H54 (cell line): ENCODE measurements around the gene PKD2L2.
"Not testable (repeated sequence)": the region's sequence is repeated elsewhere in the genome, so short reads cannot be mapped to it uniquely, and the experiment has no call there.

Source experiments
- DNase-seq: peaks from one replicate; pipeline ENCODE4 v3.0.0; 2011; ENCODE audit warnings: low spot score, mixed read lengths; ENCODE audit not compliant: insufficient read length
- FAIRE-seq: peaks from 3 replicates; lab custom pipeline; 2011; peaks lifted over from hg19 to GRCh38; lab: Jason Lieb, UNC
- POLR2A ChIP-seq: IDR thresholded peaks from 2 replicates; pipeline ENCODE4 v1.6.1; 2011; ENCODE audit warnings: low read depth, mild to moderate bottlenecking, low read length

PKD2L2 gene

DNA sequence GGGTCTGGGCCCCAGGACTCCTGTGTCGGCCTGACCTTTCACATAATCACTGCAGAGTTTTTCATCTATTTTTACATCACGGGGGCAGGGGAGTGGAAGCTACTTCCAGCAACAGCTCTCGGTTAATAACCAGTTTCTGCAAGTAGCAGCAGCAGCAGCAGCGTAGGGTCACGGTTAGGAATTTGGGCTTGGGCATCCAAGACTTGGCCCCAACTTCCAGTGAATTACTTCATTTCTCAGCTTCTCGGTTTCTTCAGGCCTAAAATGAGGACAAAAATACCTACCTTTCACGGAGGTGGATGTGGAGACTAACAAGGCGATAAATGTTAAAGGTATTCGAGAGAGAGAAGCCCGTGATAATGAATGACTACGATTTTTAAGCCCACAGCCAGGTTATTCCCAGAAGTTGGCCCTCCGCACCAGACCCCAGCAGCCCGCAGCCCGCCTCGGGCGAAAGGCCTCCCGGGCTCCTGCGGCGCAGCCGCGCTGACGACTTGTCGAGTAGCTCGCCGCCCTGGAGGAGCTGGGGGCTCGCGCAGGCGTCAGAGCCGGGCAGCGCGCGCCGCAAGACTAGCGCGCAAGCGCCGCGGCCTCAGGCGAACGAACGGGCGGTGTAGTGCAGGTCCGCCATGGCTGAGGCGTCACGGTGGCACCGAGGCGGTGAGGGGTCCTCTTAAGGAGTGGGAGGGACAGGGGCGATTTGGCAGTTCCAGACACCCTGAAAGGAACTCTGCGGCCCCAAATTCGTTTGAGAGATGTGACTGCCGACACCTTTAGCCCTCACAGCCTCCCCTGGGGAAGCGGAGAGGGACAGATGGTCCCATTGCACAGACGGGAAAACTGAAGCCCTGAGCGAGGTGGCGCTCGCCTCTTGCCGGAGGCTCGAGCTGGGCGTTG lies at the start of gene PKD2L2:
PKD2L2 (plus strand) TSS at position 595 of the 897 bp plus-strand sequence; CDS start at position 630, 35 bp downstream.
- peak; percentile 67 for DNase-seq
- peak; percentile 36 for FAIRE-seq
- TF ChIP-seq POLR2A = peak; percentile 88

DNA sequence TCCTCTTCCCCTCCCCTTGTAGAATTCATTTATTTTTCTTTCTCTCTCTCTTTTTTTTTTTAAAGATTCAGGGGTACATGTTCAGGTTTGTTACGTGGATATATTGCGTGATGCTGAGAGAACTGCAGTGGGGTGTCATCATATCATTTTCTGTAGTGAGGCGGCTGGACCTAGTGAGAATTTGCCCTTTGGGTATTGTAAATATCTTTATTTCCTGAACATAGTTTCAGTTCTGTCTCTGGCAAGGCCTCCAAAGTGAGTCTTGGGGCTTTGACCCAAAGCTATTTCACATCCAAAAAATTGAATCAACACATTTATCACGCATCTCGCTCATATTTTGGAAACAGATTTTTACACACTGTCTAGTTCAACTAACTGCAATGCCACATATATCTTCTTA lies 47.0 kb upstream of the PKD2L2 start:
- TF ChIP-seq POLR2A = no peak
- DNase-seq (no peak), FAIRE-seq (no peak)

DNA sequence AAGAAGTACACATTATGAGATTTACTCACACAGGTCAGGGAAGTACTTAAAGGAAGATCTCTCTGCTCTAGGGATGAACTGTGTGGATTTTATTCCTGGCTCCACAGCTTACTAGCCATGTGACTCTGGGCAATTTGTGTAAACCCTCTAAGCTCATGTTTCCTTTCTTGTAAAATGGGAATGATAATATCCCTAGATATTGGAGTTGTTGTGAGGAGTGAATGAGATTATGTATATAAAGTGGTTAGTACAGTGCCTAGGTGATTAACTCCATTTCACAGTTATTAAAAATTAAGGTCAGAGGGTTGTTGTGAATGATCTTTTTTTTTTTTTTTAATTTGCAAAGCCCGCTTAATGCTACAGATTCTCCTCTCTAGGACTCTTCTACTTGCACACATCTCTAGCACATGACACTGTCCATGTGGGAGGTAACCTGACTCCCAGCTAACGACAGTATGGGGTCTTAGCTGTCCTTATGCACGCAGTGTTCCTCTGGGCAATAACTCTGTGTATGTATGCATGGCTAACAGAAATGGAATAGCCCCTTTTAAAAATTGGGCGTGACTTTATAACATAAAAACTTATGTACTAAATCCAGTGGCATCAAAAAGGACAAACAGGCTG lies 45.5 kb upstream of the PKD2L2 start:
- no peak for DNase-seq
- no peak for TF ChIP-seq POLR2A
- FAIRE-seq = no peak

DNA sequence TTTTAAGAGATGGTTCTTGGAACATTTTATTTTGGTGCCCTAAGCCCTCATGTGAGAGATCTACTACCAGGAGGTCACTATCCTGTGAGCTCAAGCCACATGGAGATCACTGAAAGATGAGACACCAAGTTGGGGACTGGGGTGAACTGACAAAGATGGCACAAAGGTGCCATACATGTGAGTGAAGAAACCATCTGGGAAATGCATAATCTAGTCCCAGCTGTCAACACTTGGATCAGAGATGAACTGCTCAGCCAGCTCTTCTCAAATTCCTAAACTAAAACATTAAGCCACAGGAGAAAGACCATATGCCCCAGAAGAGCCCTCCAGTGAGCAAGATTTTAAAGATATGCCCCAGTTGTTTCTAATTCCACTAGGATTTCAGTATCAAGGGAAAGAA lies 43.8 kb upstream of the PKD2L2 start:
- no peak for FAIRE-seq
- no peak for DNase-seq
- no peak for TF ChIP-seq POLR2A

DNA sequence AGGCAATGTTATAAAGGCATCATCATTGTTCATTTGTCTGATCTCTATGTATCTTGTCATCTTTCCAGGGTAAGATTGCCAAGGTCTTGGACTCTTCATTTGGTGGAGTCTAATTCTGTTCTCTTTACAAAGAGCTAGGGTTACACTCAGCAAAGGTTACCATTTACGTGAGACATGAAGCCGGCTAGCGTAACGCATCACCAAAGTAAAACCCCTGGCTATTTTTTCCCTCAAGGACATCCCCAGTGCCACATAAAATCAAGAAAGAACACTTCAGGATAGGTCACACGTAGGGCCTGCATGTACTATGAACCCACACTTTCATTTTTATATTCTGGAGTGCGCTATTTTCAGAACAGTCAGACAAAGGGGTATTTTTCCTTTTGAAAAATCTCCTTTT lies 41.6 kb upstream of the PKD2L2 start:
- TF ChIP-seq POLR2A = no peak
- no peak for FAIRE-seq
- DNase-seq = no peak

GRCh38 chr5:137853165-137853564 lies 36.1 kb upstream of the PKD2L2 start:
- FAIRE-seq, DNase-seq: not testable (repeated sequence)

DNA sequence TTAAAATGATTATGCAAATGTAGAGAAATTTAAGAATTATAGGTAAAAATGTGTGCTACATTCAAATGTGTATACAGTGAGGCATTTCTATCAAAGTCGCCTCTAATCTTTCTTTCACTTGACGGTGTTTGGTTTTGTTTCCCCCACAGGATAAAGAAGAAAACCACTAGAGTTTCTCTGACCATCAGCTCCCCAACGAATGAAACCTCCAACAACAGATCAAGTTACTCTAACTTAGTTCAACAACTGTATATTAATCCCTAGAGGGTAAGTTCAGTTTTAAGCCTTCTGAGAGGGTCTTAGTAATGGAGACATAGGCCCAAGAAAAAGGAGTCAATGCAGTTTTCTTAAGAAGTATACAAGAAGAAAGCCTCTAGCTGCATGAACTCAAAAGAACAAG lies 33.1 kb upstream of the PKD2L2 start:
- DNase-seq (no peak), FAIRE-seq (no peak)
- TF ChIP-seq POLR2A = no peak

GRCh38 chr5:137856916-137857862 lies 32.1 kb upstream of the PKD2L2 start:
- no peak for DNase-seq
- no peak for TF ChIP-seq POLR2A
- no peak for FAIRE-seq

GRCh38 chr5:137858223-137858916 lies 30.9 kb upstream of the PKD2L2 start:
- FAIRE-seq = no peak
- TF ChIP-seq POLR2A = no peak
- no peak for DNase-seq

- DNase-seq (no peak), FAIRE-seq (no peak)
- no peak for TF ChIP-seq POLR2A
Observed at GRCh38 chr5:137858954-137859353, 30.3 kb upstream of the PKD2L2 start.

DNA sequence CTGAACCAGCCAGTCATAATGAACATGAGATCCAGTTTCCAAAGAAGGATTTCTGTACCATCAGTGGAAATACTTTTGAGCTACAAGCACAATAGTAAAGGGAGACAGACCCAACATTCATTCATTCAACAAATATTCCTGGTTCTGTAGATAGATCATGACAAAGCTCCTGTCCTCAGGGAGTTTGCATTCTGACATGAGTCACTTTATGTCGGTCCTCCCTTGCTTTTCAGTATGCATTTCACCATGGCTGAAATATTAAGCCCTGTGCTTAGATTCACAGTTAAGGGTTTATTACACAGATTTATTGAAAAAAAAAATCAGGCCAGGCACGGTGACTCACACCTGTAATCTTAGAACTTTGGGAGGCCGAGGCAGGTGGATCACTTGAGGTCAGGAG lies 27.0 kb upstream of the PKD2L2 start:
- no peak for TF ChIP-seq POLR2A
- no peak for DNase-seq
- FAIRE-seq = no peak

DNA sequence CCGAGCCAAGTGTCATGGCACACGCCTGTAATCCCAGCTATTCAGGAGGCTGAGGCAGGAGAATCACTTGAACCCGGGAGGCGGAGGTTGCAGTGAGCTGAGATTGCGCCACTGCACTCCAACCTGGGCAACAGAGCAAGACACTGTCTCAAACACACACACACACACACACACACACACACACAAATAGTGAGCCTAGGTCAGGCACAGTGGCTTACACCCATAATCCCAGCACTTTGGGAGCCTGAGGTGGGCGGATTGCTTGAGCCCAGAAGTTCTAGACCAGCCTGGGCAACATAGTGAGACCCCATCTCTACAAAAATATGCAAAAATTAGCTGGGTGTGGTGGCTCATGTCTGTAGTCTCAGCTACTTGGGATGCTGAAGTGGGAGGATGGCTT lies 25.6 kb upstream of the PKD2L2 start:
- not testable (repeated sequence) for DNase-seq, FAIRE-seq
